GM18907 (cell line): ENCODE data around the gene SLC2A11.
"Not testable (repeated sequence)": the region's sequence is repeated elsewhere in the genome, so short reads cannot be mapped to it uniquely, and the experiment has no call there.

Experiments
- ATAC-seq: cut with Tn5 transposase; IDR thresholded peaks from one replicate; pipeline ENCODE4 v1.9.1; 2021; ENCODE audit warnings: mild to moderate bottlenecking, moderate library complexity; ENCODE audit not compliant: unreplicated experiment

Gene SLC2A11

DNA sequence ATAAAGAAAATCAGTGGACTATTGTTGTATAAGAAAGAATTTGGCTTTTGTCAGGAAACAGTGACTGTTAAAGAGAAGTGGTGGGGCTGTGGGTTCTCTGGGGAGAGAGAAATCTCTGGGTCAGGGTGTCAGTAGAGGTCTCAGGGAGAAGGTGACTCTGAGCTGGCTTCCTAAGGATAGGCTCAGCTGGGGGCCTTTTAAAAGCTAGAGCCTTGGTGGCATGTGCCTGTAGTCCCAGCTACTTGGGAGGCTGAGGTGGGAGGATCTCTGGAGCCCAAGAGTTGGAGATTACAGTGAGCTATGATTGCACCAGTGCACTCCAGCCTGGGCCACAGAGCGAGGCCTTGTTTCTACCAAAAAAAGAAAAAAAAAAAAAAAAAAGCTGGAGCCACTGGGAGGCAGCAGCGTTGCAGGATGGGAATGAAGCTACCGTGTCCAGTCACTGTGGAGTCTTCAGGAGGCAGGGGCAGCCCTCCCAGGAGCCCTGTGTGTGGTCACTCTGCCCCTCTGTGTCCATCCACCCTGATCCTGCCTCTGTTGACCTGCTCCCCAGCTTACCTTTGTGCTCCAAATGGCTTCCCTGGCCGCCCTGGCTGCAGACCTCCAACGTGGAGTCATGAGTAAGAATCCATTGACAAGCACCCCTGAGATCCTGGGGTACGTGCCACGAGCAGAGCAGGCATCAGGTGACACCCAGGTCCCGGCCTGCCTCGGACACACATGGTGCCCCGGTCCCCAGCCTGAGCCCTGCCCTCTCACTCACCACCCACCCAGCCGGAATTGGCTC is 31.1 kb downstream of the SLC2A11 start:
- ATAC-seq = no peak

- no peak for ATAC-seq
Observed at GRCh38 chr22:23889620-23890019, 31.9 kb downstream of the SLC2A11 start.

DNA sequence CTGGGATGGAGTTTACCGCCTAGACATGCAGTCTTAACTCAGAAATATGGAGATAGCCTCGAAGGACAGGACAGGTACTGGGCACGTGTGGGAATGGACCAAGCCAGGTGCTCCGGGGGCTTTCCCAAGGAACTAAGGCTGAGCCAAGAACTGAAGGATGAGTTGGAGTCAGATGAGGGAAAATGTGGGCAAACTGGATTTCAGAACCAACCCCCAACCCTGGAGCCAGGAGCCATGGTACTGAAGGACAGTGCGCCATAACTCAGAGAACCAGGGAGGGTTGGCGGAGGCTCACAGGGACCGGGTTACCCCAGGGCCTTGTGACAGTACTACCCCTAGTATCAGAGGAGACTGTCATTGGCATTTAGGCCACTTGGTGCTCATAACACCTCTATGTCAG is 34.1 kb downstream of the SLC2A11 start:
- no peak for ATAC-seq

DNA sequence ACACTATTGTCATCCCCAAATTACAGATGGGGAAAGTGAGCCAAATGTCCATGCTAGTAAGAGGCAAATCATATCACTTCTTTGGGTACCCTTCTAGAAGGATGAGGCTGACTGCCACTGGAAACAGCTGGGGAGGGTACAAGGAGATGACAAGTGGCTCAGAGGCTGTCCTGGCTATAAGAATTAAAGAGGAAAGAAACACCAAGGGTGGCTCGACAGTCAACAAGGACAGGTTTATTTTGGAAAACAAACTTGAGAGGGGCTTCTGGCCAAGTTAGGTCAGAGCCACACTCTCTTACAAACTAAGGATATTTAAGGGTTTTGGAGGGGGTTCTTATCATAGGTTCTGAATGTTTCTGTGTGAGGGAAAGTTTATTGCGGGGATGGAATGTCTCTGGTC is 34.5 kb downstream of the SLC2A11 start:
- no peak for ATAC-seq

DNA sequence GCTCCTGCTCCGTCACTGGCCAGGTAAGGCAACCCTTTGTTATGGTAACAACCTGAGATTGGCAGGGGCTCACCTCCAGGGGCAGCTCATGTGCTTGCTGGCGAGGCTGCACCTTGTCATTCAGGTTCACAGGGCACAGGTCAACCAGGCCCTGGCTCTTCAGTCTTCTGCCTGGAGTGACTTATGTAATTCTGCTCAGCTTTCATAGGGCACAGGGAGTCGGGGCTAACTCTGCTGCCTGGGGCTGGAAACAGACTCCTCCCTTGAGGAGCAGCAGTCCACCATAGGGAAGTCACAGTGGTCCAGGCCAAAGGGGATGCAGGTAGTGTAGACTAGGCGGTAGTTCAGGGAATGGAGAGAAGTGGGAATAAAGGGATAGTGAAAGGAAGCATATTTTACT is 35.0 kb downstream of the SLC2A11 start:
- no peak for ATAC-seq

DNA sequence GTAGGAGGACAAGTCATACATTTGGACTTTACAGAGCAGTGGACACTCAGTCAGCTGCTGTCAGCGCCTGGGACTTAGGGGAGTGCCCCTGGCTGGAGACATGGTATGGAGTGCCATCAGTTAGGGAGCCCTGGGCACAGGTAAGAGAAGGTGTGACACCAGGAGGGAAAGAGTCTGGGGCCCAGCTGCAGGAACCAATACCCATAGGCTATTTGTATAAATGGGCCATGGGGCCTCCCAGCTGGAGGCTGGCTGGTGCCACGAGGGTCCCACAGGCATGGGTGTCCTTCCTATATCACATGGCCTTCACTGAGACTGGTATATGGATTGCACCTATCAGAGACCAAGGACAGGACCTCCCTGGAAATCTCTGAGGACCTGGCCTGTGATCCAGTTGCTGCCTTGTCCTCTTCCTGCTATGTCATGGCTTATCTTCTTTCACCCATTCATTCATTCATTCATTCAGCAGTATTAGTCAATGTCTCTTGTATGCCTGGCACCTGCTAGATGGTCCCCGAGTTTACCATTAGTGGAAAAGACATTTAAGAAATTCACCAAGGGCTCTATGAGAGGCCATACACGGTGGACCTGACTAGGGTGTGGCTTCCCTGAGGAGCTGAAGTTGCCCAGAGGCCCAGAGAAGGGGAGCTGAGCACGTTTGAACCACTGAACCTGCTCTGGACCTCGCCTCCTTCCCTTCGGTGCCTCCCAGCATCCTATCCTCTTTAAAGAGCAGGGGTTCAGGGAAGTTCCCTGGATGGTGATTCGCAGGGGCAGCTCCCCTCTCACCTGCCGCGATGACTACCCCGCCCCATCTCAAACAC is 35.7 kb downstream of the SLC2A11 start:
- ATAC-seq = no peak

DNA sequence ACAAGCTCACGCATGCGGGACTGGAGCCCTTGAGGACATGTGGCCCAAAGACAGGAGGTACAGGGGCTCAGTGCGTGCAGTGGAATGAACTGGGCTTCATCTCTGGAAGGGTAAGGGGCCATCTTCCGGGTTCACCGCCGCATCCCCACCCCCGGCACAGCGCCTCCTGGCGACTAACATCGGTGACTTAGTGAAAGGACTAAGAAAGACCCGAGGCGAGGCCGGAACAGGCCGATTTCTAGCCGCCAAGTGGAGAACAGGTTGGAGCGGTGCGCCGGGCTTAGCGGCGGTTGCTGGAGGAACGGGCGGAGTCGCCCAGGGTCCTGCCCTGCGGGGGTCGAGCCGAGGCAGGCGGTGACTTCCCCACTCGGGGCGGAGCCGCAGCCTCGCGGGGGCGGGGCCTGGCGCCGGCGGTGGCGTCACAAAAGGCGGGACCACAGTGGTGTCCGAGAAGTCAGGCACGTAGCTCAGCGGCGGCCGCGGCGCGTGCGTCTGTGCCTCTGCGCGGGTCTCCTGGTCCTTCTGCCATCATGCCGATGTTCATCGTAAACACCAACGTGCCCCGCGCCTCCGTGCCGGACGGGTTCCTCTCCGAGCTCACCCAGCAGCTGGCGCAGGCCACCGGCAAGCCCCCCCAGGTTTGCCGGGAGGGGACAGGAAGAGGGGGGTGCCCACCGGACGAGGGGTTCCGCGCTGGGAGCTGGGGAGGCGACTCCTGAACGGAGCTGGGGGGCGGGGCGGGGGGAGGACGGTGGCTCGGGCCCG is 36.5 kb downstream of the SLC2A11 start, which contains the start of gene MIF:
Gene MIF, plus strand, starts transcription at position 439 of the 765 bp plus-strand sequence. Its CDS starts 92 bp downstream, at position 531.
- peak; percentile 80 for ATAC-seq

DNA sequence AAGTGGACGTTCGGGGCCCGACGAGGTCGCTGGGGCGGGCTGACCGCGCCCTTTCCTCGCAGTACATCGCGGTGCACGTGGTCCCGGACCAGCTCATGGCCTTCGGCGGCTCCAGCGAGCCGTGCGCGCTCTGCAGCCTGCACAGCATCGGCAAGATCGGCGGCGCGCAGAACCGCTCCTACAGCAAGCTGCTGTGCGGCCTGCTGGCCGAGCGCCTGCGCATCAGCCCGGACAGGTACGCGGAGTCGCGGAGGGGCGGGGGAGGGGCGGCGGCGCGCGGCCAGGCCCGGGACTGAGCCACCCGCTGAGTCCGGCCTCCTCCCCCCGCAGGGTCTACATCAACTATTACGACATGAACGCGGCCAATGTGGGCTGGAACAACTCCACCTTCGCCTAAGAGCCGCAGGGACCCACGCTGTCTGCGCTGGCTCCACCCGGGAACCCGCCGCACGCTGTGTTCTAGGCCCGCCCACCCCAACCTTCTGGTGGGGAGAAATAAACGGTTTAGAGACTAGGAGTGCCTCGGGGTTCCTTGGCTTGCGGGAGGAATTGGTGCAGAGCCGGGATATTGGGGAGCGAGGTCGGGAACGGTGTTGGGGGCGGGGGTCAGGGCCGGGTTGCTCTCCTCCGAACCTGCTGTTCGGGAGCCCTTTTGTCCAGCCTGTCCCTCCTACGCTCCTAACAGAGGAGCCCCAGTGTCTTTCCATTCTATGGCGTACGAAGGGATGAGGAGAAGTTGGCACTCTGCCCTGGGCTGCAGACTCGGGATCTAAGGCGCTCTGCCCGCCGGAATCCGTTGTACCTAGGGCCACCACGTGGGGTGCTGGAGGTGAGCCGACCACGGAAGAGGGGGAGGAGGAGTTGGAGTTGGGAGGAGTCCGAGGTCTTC is 37.3 kb downstream of the SLC2A11 start:
- ATAC-seq = peak; percentile 28

DNA sequence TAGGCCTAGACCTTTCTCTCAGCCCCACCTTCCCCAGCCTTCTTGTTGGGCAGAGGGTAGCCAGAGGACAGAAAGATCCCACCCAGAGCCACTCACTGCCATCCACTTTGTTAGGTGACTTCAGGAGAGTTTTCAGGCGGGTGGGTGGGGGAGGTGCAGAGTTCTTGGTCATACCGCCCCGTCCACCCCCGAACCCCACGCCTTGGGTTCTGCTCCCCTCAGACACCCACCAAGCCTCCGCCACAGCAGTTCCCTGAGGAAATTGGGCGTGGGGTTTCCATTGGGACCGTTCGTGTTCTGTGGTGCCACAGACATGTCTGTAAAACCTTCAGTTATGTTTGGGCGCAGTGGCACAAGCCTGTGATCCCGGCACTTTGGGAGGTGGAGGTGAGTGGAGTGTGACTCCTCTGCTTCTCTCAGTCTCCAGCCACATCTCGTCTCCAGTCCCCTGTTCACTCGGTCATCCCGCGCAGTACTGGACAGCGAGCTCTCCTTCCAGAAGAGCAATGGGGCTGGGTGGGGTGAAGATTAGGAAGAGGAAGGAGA is 38.0 kb downstream of the SLC2A11 start:
- ATAC-seq = no peak

- no peak for ATAC-seq
Observed at GRCh38 chr22:23896166-23896522, 38.5 kb downstream of the SLC2A11 start.

DNA sequence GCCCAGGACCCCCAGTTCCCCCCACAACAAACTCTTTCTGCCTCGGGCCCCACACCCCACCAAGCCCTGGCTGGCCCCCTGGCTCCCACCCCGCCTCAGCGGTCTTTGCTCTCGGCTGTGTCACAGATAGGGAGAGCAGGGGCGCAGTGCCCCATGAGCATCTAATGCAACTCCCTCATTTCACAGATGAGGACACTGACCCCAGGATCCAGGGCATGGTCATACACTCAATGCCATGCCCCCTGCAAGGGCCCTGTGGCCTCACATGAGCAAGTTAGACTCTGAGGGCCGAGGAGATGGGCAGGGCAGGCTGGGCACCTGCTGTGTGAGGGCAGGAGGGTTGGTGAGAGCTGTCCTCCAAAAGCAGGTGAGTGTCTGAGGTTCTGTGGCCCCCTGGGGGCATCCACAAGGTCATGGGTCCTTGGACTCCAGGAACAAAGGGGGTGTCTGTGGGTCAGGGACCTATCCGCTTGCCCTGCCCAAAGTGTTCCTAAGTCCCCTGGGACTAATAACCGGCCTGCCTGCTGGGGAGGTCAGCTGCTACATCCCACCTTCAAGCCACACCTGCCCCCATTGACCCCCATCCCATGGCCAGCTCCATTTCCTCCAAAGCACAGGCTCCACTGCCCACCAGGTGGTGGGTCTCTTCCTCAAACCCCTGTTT is 39.0 kb downstream of the SLC2A11 start:
- ATAC-seq = no peak

GRCh38 chr22:23897320-23897719 is 39.6 kb downstream of the SLC2A11 start:
- ATAC-seq = no peak

GRCh38 chr22:23898006-23898974 is 40.6 kb downstream of the SLC2A11 start:
- no peak for ATAC-seq

GRCh38 chr22:23899042-23899745 is 41.5 kb downstream of the SLC2A11 start:
- no peak for ATAC-seq

GRCh38 chr22:23900227-23900626 is 42.6 kb downstream of the SLC2A11 start:
- not testable (repeated sequence) for ATAC-seq

- no peak for ATAC-seq
Observed at GRCh38 chr22:23901600-23901999, 43.9 kb downstream of the SLC2A11 start.

GRCh38 chr22:23903328-23903971 is 45.8 kb downstream of the SLC2A11 start:
- ATAC-seq = no peak
